Bronchial smooth muscle cell (primary cell): ENCODE results near the gene CIZ1. TPM values are rescaled to one million over a fixed set of nuclear protein-coding genes. Genes with fewer than 3 reads are reported as not detected.

ENCODE experiments used
- total RNA-seq: library from RNA; depleted of rRNA; stranded (reverse); fragments of >200 nt; gene quantifications from 2 replicates; pipeline ENCODE4 v1.2.1, GENCODE V29; 2014

CIZ1 gene, protein sequence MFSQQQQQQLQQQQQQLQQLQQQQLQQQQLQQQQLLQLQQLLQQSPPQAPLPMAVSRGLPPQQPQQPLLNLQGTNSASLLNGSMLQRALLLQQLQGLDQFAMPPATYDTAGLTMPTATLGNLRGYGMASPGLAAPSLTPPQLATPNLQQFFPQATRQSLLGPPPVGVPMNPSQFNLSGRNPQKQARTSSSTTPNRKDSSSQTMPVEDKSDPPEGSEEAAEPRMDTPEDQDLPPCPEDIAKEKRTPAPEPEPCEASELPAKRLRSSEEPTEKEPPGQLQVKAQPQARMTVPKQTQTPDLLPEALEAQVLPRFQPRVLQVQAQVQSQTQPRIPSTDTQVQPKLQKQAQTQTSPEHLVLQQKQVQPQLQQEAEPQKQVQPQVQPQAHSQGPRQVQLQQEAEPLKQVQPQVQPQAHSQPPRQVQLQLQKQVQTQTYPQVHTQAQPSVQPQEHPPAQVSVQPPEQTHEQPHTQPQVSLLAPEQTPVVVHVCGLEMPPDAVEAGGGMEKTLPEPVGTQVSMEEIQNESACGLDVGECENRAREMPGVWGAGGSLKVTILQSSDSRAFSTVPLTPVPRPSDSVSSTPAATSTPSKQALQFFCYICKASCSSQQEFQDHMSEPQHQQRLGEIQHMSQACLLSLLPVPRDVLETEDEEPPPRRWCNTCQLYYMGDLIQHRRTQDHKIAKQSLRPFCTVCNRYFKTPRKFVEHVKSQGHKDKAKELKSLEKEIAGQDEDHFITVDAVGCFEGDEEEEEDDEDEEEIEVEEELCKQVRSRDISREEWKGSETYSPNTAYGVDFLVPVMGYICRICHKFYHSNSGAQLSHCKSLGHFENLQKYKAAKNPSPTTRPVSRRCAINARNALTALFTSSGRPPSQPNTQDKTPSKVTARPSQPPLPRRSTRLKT
- 22.5 and 36.4 TPM in 2 replicates for total RNA-seq

DNA sequence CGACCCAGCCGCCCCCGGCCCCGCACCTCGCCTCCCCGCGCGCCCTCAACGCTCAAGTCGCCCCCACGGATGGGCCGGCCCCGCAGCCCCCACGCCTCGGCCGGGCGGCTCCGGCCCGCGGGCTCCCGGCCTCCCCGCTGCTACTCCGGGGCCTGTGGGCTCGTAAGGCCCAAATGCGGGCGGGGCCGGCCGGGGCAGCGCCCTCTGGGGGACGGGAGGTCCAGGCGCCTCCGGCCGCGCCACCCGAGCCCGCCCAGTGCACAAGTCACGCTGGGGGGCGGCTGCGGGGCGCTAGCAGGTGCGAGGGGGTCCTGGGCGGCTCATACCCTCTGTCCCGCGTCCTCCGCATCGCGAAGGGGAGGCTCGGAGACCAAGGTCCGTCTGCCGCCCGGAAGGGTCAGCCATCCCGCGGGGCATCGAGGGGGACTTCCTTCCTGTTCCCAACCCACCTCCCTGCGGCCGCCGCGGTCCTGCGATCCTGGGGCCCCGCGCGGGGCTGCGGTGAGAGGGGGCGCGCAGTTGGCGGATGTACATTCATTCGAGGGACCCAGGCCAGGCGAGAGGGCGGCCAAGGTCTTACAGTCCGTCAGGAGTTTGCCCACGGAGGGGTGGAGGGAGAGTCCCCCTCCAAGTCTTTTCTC, at the start of gene CIZ1:
CIZ1 (minus strand) TSS at position 167 of the 641 bp plus-strand sequence. CDS start 715 bp downstream, outside the sequence.

DNA sequence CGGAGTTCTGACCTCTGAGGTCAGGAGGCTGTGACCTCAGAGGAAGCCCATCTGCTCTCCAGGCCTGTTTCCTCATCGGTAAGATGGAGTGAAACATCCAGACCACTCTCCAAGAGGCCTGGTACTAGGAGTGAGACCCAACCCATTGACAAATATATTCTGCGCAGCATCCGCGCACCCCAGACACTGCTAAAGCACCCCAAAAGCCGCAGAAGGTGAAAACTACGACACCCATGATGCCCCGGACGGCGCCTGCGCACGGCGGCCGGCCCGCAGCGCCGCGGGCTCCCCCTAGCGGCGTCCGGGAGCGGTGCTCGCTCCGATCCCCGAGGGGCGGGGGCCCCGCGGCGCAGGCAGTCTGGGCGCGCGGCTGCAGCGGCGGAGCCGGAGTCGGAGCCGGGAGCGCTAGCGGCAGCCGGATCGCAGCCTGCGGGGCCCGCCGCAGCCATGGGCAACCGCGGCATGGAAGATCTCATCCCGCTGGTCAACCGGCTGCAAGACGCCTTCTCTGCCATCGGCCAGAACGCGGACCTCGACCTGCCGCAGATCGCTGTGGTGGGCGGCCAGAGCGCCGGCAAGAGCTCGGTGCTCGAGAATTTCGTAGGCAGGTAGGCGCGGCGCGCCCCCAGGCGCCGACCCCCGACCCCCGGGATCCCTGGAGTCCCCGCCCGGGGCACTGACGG, 11.8 kb upstream of the CIZ1 start, which contains the start of gene DNM1:
DNM1 (plus strand) TSS at position 356 of the 683 bp plus-strand sequence; CDS start at position 448, 92 bp downstream.

DNA sequence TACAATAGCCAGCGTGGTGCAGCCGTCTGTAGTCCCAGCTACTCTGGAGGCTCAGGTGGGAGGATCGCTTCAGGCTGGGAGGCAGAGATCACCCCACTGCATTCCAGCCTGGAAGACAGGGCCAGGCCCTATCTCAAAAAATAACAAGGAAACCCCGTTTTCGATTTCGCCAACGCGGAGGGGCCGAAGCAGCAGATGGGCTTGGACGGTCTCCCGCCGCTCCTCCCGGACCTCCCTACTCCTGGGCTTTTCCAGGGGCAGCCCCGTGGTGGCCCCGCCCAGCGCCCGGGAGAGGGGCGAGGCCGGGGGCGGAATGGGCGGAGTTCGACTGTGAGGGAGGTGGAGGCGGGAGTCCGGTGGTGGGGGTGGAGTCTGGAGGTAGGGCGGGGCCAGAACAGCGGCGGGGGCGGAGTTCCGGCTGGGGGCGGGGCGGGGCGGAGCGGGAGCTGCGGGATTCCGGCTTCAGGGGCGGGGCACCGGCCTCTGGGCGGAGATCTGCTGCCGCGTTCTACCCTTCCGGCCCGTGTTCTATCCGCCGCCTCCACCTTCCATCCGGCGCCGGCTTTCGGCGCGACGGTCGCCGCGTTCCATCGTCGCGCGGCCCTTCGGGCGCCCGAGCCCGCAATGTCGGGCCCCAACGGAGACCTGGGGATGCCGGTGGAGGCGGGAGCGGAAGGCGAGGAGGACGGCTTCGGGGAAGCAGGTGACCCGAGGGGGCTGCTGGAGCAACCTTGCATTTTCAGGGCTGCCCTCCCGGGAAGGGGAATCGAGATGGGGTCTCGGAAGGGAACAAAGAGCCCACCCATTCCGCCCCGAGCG, 31.4 kb downstream of the CIZ1 start, which contains the start of gene BBLN:
BBLN (plus strand) TSS at position 482 of the 819 bp plus-strand sequence; CDS start at position 625, 143 bp downstream.

DNA sequence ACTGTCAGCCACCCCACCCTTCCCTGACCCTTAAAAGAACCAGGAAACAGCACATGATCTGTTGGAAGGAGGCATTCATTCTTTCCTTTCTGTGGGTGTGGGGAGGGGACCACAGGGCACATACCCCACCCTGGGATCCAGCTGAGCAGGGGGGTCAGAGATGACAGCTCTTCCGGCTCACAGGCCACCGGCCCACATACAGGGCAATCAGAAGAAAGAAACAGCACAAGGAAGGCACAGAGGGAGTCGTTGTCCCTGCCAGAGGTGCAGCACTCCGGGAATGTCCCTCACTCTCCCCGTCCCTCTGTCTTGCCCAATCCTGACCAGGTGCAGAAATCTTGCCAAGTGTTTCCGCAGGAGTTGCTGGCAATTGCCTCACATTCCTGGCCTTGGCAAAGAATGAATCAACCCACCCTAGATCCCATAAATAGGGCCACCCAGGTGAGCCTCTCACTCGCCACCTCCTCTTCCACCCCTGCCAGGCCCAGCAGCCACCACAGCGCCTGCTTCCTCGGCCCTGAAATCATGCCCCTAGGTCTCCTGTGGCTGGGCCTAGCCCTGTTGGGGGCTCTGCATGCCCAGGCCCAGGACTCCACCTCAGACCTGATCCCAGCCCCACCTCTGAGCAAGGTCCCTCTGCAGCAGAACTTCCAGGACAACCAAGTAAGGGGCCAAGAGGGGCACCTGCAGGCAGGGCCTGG, 42.2 kb downstream of the CIZ1 start, which contains the start of gene LCN2:
LCN2 (plus strand) TSS at position 453 of the 701 bp plus-strand sequence; CDS start at position 526, 73 bp downstream.

DNA sequence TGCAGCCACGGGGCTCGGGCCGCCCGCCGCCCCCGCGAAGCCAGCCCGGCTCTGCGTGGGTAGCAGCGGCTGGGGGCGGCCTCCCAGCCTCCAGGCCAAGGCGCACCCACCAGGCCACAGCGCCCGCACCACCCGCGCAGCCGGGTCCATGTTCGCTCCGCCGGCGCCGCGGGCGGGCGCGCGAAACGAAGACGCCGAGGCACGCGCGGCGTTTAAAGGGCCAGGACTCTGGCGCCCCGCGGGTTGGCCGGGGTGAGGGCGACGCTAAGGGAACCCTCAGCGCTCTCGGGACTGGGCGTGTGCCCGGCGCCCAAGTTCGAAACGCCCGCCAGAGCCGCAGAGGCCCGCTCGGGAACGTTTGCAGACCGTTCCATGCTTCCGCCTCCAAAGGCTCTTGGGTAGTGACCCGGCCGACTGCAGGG, 63.8 kb downstream of the CIZ1 start, which contains the start of gene PTGES2:
PTGES2 (minus strand) TSS at position 162 of the 422 bp plus-strand sequence; CDS start at position 150, 12 bp downstream.

Other genes with a start within 250 kb of the CIZ1 start
- gene EEIG1, start 210.6 kb downstream of the CIZ1 start, total RNA-seq = 7.1 and 14.7 TPM in 2 replicates
- 12.3 and 17.8 TPM in 2 replicates for gene NAIF1, start 124.3 kb downstream of the CIZ1 start, total RNA-seq
- gene SLC25A25, start 123.3 kb downstream of the CIZ1 start, total RNA-seq = 18.3 and 20.0 TPM in 2 replicates
- 48.3 and 73.0 TPM in 2 replicates for gene PTGES2, start 63.8 kb downstream of the CIZ1 start, total RNA-seq
- gene LCN2, start 42.1 kb downstream of the CIZ1 start, total RNA-seq = not detected in 2 replicates
- 11.2 and 21.6 TPM in 2 replicates for gene BBLN, start 31.3 kb downstream of the CIZ1 start, total RNA-seq
- 63.7 and 82.3 TPM in 2 replicates for gene DNM1, start 11.8 kb upstream of the CIZ1 start, total RNA-seq
- gene GOLGA2, start 84.4 kb upstream of the CIZ1 start, total RNA-seq = 110 and 123 TPM in 2 replicates
- 41.1 and 50.3 TPM in 2 replicates for gene SWI5, start 84.7 kb upstream of the CIZ1 start, total RNA-seq
- gene TRUB2, start 130.9 kb upstream of the CIZ1 start, total RNA-seq = 12.2 and 19.2 TPM in 2 replicates
- gene COQ4, start 131.3 kb upstream of the CIZ1 start, total RNA-seq = 13.7 and 14.5 TPM in 2 replicates
- 7.7 and 9.3 TPM in 2 replicates for gene SLC27A4, start 149.0 kb upstream of the CIZ1 start, total RNA-seq
- 24.7 and 30.2 TPM in 2 replicates for gene URM1, start 179.8 kb upstream of the CIZ1 start, total RNA-seq
- gene CERCAM, start 229.3 kb upstream of the CIZ1 start, total RNA-seq = 85.4 and 95.0 TPM in 2 replicates